Osteoblast (primary cell): ENCODE data around the gene FBRS. TPM values are rescaled to one million over a fixed set of nuclear protein-coding genes. Genes with fewer than 3 reads are reported as not detected.

ENCODE experiments used
- DNase-seq: peaks from one replicate; pipeline ENCODE4 v3.0.0; 2011; ENCODE audit warnings: low spot score, mixed read lengths; ENCODE audit not compliant: insufficient read length; ENCODE audit errors: missing footprints
- H2AFZ ChIP-seq: 2 replicates; pipeline ENCODE4 v1.6.0; 2011; ENCODE audit warnings: mild to moderate bottlenecking, low read length
- H3K27ac ChIP-seq: 2 replicates; pipeline ENCODE4 v1.5.1; 2011; ENCODE audit warnings: mild to moderate bottlenecking, low read depth, low read length, moderate library complexity
- H3K27me3 ChIP-seq: 2 replicates; pipeline ENCODE4 v1.6.0; 2012; ENCODE audit warnings: mild to moderate bottlenecking, control low read depth, inconsistent platforms, low read length, moderate library complexity; ENCODE audit not compliant: insufficient read depth
- H3K36me3 ChIP-seq: 2 replicates; pipeline ENCODE4 v1.5.1; 2011; ENCODE audit warnings: mild to moderate bottlenecking, low read length, control low read depth, moderate library complexity; ENCODE audit not compliant: insufficient read depth
- H3K4me1 ChIP-seq: 2 replicates; pipeline ENCODE4 v1.5.1; 2011; ENCODE audit warnings: mild to moderate bottlenecking, low read length, control low read depth, moderate library complexity; ENCODE audit not compliant: insufficient read depth
- H3K4me2 ChIP-seq: 2 replicates; pipeline ENCODE4 v1.6.0; 2011; ENCODE audit warnings: mild to moderate bottlenecking, low read length; ENCODE audit not compliant: insufficient read depth
- H3K4me3 ChIP-seq: fragments of 200-600 bp; sonication (generic); 3 replicates; pipeline ENCODE4 v1.5.1; 2012; ENCODE audit warnings: mild to moderate bottlenecking, low read length, inconsistent platforms; ENCODE audit not compliant: insufficient read depth
- H3K79me2 ChIP-seq: 2 replicates; pipeline ENCODE4 v1.6.0; 2012; ENCODE audit warnings: mild to moderate bottlenecking, low read length, control low read depth, inconsistent platforms; ENCODE audit not compliant: insufficient read depth
- H3K9me3 ChIP-seq: 2 replicates; pipeline ENCODE4 v1.5.1; 2011; ENCODE audit warnings: low read depth, low read length, control low read depth
- H4K20me1 ChIP-seq: 2 replicates; pipeline ENCODE4 v1.6.0; 2012; ENCODE audit warnings: mild to moderate bottlenecking, low read length, control low read depth; ENCODE audit not compliant: insufficient read depth
- total RNA-seq: library from RNA; depleted of rRNA; stranded (reverse); fragments of >200 nt; gene quantifications from 2 replicates; pipeline ENCODE4 v1.2.3, GENCODE V29; 2012
- TF ChIP-seq, protein P1 (sequence below): IDR thresholded peaks from 2 replicates; pipeline ENCODE4 v1.5.1; 2011; ENCODE audit warnings: mild to moderate bottlenecking, low read depth, low read length, moderate library complexity; ENCODE audit errors: extremely low read depth

FBRS gene
- total RNA-seq, 1 donor = 30.8 TPM

DNA sequence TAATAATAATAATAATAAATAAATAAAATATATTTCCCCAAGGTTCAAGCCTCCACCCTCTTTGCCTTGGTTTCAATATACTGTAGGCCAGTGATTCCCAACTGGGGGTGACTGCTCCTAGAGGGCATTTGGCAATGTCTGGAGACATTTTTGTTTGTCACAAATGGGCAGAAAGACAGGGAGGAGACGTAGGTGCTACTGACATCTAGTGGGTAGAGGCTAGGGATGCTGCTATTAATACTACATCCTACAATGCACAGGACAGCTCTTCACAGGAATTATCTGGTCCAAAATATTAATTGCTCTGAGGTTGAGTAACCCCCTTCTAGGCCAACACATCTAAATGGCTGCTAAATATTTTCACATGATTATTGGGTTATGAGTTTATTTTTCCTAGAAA lies 20.3 kb upstream of the FBRS start:
- Histone ChIP-seq H3K27me3 (no peaks in the 10 kb centered on the region), H3K4me2 (no peak overlapping the region), H2AFZ (no peak overlapping the region), H3K4me3 (no peak overlapping the region), H4K20me1 (no peaks in the 10 kb centered on the region), H3K79me2 (peaks cover 4% of the 10 kb centered on the region), H3K27ac (no peak overlapping the region), H3K4me1 (peaks cover 12% of the 10 kb centered on the region), H3K9me3 (no peaks in the 10 kb centered on the region), H3K36me3 (no peaks in the 10 kb centered on the region)
- DNase-seq = no peak
- TF ChIP-seq, protein P1, sequence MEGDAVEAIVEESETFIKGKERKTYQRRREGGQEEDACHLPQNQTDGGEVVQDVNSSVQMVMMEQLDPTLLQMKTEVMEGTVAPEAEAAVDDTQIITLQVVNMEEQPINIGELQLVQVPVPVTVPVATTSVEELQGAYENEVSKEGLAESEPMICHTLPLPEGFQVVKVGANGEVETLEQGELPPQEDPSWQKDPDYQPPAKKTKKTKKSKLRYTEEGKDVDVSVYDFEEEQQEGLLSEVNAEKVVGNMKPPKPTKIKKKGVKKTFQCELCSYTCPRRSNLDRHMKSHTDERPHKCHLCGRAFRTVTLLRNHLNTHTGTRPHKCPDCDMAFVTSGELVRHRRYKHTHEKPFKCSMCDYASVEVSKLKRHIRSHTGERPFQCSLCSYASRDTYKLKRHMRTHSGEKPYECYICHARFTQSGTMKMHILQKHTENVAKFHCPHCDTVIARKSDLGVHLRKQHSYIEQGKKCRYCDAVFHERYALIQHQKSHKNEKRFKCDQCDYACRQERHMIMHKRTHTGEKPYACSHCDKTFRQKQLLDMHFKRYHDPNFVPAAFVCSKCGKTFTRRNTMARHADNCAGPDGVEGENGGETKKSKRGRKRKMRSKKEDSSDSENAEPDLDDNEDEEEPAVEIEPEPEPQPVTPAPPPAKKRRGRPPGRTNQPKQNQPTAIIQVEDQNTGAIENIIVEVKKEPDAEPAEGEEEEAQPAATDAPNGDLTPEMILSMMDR = peak; percentile 63

DNA sequence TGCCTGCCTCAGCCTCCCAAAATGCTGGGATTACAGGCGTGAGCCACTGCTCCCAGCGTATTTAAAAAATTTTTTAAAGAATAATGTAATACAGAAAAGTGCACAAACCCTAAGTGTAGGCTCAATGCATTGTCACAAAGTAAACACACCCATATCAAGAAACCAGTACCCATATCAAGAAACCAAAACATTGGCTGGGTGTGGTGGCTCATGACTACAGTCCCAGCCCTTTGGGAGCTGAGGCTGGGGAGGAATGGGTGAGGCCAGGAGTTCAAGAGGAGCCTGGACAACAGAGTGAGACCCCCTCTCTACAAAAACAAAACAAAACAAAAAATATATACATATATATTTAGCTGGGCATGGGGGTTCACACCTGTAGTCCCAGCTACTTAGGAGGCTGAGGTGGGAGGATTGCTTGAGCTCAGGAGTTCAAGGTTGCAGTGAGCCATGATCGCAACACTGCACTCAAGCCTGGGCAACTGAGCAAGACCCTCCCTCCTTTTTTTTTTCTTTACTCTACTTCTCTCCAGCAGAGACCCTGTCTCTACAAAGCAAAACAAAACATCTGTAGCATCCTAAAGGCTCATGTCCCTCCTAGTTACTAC lies 16.8 kb upstream of the FBRS start:
- H3K27ac ChIP-seq = no peak overlapping the region
- no peaks in the 10 kb centered on the region for H3K9me3 ChIP-seq
- no peak overlapping the region for H3K4me3 ChIP-seq
- H4K20me1 ChIP-seq = no peaks in the 10 kb centered on the region
- peaks cover 3% of the 10 kb centered on the region for H3K27me3 ChIP-seq
- TF ChIP-seq, protein P1 = no peak
- no peak overlapping the region for H3K4me2 ChIP-seq
- H3K79me2 ChIP-seq = no peaks in the 10 kb centered on the region
- DNase-seq = no peak
- H2AFZ ChIP-seq = no peak overlapping the region
- H3K36me3 ChIP-seq = no peaks in the 10 kb centered on the region
- H3K4me1 ChIP-seq = no peaks in the 10 kb centered on the region

DNA sequence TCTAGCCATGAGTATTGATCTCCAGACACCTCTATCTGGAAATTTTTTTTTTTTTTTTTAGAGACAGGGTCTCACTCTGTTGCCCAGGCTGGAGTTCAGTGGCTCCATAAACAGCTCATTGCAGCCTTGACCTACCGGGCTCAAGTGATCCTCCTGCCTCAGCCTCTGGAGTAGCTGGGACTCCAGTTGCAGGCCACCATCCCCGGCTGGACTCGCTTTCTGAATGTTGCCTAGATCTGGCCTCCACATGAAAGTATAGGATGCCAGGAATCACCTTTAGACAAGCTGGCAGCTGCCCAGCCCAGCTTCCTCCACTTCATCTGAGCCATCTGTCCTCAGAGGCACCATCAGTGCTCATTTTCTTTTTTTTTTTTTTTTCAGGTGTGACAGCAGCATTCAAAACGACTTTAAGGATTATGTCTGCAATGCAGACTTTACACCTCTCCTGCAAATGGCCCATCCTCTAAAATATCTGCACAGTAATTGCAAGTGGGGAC lies 13.8 kb upstream of the FBRS start:
- Histone ChIP-seq H3K27me3 (peaks cover 3% of the 10 kb centered on the region), H3K79me2 (no peaks in the 10 kb centered on the region), H3K9me3 (no peaks in the 10 kb centered on the region), H2AFZ (no peak overlapping the region), H3K4me3 (no peak overlapping the region), H4K20me1 (no peaks in the 10 kb centered on the region), H3K36me3 (no peaks in the 10 kb centered on the region), H3K27ac (no peak overlapping the region), H3K4me1 (no peaks in the 10 kb centered on the region), H3K4me2 (no peak overlapping the region)
- TF ChIP-seq, protein P1 = no peak
- no peak for DNase-seq

DNA sequence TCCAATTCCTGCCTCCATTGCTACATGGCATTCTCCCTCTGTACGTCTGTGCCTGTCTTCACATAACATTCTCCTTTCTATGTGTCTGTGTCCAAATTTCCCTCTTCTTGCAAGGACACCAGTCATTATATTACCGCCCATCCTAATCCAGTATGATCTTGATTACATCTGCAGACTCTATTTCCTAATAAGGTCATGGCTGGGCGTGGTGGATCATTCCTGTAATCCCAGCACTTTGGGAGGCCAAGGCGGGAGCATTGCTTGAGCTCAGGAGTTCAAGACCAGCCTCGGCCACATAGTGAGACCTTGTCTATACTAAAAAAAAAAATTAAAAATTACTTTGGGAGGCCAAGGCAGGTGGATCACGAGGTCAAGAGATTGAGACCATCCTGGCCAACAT lies 12.5 kb upstream of the FBRS start:
- H4K20me1 ChIP-seq = no peaks in the 10 kb centered on the region
- no peak overlapping the region for H3K4me2 ChIP-seq
- H3K27me3 ChIP-seq = peaks cover 3% of the 10 kb centered on the region
- no peak overlapping the region for H3K27ac ChIP-seq
- H3K4me3 ChIP-seq = no peak overlapping the region
- no peaks in the 10 kb centered on the region for H3K36me3 ChIP-seq
- TF ChIP-seq, protein P1 = no peak
- H3K9me3 ChIP-seq = no peaks in the 10 kb centered on the region
- H3K79me2 ChIP-seq = no peaks in the 10 kb centered on the region
- no peak for DNase-seq
- H2AFZ ChIP-seq = no peak overlapping the region
- H3K4me1 ChIP-seq = peaks cover 5% of the 10 kb centered on the region
